ENCODE results near the gene ZNF407. TPM values are rescaled to one million over a fixed set of nuclear protein-coding genes. Genes with fewer than 3 reads are reported as not detected.

Gene ZNF407
- total RNA-seq, 1 donor from 2014 or later = 9.0 TPM

DNA sequence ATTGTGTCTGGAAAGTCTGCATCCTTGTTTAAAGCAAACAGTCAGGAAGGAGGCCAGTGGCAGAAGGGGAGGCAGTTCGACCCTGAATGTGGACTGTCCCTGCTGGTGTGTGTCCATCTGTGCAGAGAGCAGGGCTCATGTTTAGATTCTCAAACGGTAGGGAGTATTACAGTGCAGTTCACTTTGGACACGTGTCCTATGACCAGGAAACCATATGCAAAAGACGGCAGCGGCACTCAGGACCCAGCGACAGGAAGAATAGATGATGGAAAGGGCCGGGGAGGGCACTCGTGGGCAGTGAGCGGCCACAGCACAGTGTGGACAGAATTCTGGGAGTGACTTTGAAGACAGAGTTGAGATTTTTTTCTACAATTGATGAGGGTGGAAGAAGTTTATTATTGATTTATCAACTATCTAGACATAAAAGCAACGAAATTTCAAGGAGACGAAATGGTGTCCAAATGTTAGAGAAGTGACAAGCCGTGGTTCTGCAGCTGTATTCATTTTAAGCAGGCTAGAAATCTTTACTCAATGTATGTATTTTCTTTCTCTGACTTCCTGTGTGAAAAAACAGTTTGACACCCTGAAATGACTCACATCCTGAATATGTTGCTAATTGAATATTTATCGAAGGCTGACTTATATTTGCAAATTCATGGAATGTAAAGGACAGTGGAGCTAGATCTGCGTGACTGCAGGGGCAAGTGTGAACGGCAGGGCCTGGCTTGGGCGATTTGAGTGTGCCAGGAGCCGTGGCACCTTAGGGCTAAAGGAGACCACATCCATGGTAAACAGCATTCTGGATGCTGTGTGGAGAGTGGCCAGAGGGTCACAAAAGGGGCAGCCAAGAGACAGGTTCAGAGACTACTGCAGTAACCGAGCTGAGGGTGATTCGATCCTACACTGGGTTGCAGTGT is 397.1 kb downstream of the ZNF407 start:
- Histone ChIP-seq H4K20me1 (ENCODE audit: low read depth) (no peaks in the 10 kb centered on the region), H3K9ac (no peak overlapping the region), H3K4me2 (no peak overlapping the region), H3F3A (ENCODE audit: low read depth) (no peaks in the 10 kb centered on the region), H3K4me3 (no peak overlapping the region), H3K36me3 (no peaks in the 10 kb centered on the region), H3K4me1 (peaks cover 3% of the 10 kb centered on the region), H3K79me2 (ENCODE audit: low read depth) (no peaks in the 10 kb centered on the region), H3K27ac (no peak overlapping the region), H3K27me3 (no peaks in the 10 kb centered on the region), H3K9me3 (ENCODE audit: low read depth) (no peaks in the 10 kb centered on the region), H2AFZ (replicated peaks) (no peak overlapping the region)
- H3K9me3 Mint-ChIP-seq = no peaks in the 10 kb centered on the region
- no peak overlapping the region for H3K4me3 Mint-ChIP-seq
- no peak for DNase-seq (ENCODE audit: low spot score)
- no peak overlapping the region for H3K27ac Mint-ChIP-seq
- H3K27me3 Mint-ChIP-seq (ENCODE audit: insufficient read depth, low read depth) = peaks cover 4% of the 10 kb centered on the region
- TF ChIP-seq, protein P1, sequence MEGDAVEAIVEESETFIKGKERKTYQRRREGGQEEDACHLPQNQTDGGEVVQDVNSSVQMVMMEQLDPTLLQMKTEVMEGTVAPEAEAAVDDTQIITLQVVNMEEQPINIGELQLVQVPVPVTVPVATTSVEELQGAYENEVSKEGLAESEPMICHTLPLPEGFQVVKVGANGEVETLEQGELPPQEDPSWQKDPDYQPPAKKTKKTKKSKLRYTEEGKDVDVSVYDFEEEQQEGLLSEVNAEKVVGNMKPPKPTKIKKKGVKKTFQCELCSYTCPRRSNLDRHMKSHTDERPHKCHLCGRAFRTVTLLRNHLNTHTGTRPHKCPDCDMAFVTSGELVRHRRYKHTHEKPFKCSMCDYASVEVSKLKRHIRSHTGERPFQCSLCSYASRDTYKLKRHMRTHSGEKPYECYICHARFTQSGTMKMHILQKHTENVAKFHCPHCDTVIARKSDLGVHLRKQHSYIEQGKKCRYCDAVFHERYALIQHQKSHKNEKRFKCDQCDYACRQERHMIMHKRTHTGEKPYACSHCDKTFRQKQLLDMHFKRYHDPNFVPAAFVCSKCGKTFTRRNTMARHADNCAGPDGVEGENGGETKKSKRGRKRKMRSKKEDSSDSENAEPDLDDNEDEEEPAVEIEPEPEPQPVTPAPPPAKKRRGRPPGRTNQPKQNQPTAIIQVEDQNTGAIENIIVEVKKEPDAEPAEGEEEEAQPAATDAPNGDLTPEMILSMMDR (IDR thresholded peaks at IDR 0.05) = no peak
- TF ChIP-seq EZH2 (IDR thresholded peaks at IDR 0.05) (no peak), EZH2phosphoT487 (IDR thresholded peaks at IDR 0.05) (no peak)
- H3K4me1 Mint-ChIP-seq = peaks cover 37% of the 10 kb centered on the region
- H3K36me3 Mint-ChIP-seq = no peaks in the 10 kb centered on the region

DNA sequence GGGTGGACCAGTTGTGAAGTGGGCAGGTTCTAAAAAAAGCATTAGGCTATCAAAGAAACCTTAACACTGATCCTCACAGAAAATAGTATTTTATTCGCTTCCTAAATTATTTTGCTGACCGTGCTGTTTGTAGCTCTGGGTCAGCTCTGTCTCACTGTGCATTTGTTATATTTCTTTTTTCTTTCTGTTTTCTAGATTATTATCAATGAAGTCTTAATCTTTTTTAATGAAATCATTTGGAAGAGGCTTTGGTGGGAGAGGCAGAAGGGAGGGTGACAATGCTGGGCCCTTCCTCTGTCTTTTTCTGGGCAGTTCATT is 397.7 kb downstream of the ZNF407 start:
- no peaks in the 10 kb centered on the region for H3K9me3 Mint-ChIP-seq

DNA sequence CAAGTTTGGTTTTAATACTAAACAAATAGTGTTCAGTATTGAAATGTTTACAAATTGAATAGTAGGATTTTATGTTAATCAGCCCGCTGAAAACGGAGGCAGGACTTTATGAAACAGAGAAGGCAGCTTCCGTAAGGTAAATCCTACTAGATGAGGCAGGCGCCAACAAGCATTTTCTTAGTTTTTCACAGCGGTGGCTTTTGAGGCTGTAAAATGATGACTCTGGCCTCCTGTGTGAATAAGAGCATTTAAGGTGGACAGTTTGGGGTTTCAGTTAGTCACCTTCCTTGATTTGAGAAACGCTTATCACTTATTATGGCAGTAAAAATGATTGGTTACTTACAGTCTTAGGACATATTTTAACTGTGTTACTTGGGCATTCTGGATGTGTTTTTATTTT is 398.4 kb downstream of the ZNF407 start:
- DNase-seq (ENCODE audit: low spot score) = no peak
- H3K27ac ChIP-seq = no peak overlapping the region
- H3K9ac ChIP-seq = no peak overlapping the region
- H3K27me3 Mint-ChIP-seq (ENCODE audit: insufficient read depth, low read depth) = peaks cover 4% of the 10 kb centered on the region
- no peak overlapping the region for H3K4me3 Mint-ChIP-seq
- no peak overlapping the region for H2AFZ ChIP-seq (replicated peaks)
- H3K9me3 ChIP-seq (ENCODE audit: low read depth) = no peaks in the 10 kb centered on the region
- H3K9me3 Mint-ChIP-seq = no peaks in the 10 kb centered on the region
- no peaks in the 10 kb centered on the region for H3K36me3 ChIP-seq
- no peak overlapping the region for H3K4me2 ChIP-seq
- no peak overlapping the region for H3K4me3 ChIP-seq
- TF ChIP-seq EZH2 (IDR thresholded peaks at IDR 0.05) (no peak), EZH2phosphoT487 (IDR thresholded peaks at IDR 0.05) (no peak)
- TF ChIP-seq, protein P1 (IDR thresholded peaks at IDR 0.05) = no peak
- H3K27ac Mint-ChIP-seq = no peak overlapping the region
- peaks cover 3% of the 10 kb centered on the region for H3K4me1 ChIP-seq
- peaks cover 34% of the 10 kb centered on the region for H3K4me1 Mint-ChIP-seq
- no peaks in the 10 kb centered on the region for H3K36me3 Mint-ChIP-seq
- H4K20me1 ChIP-seq (ENCODE audit: low read depth) = no peaks in the 10 kb centered on the region
- no peaks in the 10 kb centered on the region for H3F3A ChIP-seq (ENCODE audit: low read depth)
- H3K79me2 ChIP-seq (ENCODE audit: low read depth) = no peaks in the 10 kb centered on the region
- H3K27me3 ChIP-seq = no peaks in the 10 kb centered on the region

More for the DNA sequence above, 397.7 kb downstream of the ZNF407 start:
- H3K36me3 Mint-ChIP-seq = no peaks in the 10 kb centered on the region
- TF ChIP-seq EZH2 (IDR thresholded peaks at IDR 0.05) = no peak
- TF ChIP-seq, protein P1 (IDR thresholded peaks at IDR 0.05) = no peak
- no peak for TF ChIP-seq EZH2phosphoT487 (IDR thresholded peaks at IDR 0.05)
- Histone ChIP-seq H3K4me3 (no peak overlapping the region), H3K27me3 (no peaks in the 10 kb centered on the region), H3K4me2 (no peak overlapping the region), H3K27ac (no peak overlapping the region), H2AFZ (replicated peaks) (no peak overlapping the region), H3K36me3 (no peaks in the 10 kb centered on the region), H3K79me2 (ENCODE audit: low read depth) (no peaks in the 10 kb centered on the region), H3F3A (ENCODE audit: low read depth) (no peaks in the 10 kb centered on the region), H3K4me1 (peaks cover 3% of the 10 kb centered on the region), H4K20me1 (ENCODE audit: low read depth) (no peaks in the 10 kb centered on the region), H3K9me3 (ENCODE audit: low read depth) (no peaks in the 10 kb centered on the region), H3K9ac (no peak overlapping the region)
- no peak overlapping the region for H3K4me3 Mint-ChIP-seq
- peaks cover 4% of the 10 kb centered on the region for H3K27me3 Mint-ChIP-seq (ENCODE audit: insufficient read depth, low read depth)
- no peak for DNase-seq (ENCODE audit: low spot score)
- no peak overlapping the region for H3K27ac Mint-ChIP-seq
- peaks cover 37% of the 10 kb centered on the region for H3K4me1 Mint-ChIP-seq

Data from neural progenitor cell (in vitro differentiated cells).